ENCODE data around the gene CRLF1. TPM values are rescaled to one million over a fixed set of nuclear protein-coding genes. Genes with fewer than 3 reads are reported as not detected.

The CRLF1 gene
- total and polyA plus RNA-seq, 8 donors: 2.6 to 15.9 (median 12.3) TPM; not detected in 1

DNA sequence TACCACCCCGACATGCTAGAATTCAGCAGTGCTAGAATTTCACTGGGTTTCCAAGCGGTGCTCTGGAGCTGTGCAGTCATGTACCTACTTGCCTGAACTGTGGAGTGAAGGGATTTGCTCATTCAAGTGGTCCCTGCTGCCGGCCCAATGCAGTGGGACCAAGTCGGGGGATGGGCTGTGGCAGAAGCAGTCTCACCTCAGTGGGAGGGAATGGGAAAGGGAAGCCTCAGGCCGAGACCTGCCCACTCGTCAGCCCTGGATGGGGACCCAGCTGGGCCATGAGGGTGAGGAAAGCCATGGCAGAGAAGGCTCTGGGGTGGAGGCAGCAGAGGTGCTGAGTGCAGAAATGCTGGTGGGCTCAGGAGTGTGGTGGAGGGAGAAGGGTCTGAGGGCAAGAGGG, 45.1 kb upstream of the CRLF1 start:
- intact Hi-C loops (cut with DNase I; ENCODE audit: low total_unique reads): no loop called here
- Histone ChIP-seq H3K36me3 (no peaks in the 10 kb centered on the region), H3K27ac (peak overlapping the region in 4 of 5 donors; percentile 77 to 89 (median 81)), H3K27me3 (no peaks in the 10 kb centered on the region), H3K4me1 (peaks cover 24 to 54% (median 37%) of the 10 kb centered on the region in 4 donors), H3K4me3 (no peak overlapping the region), H3K9me3 (no peaks in the 10 kb centered on the region)
- DNase-seq: no peak
- TF ChIP-seq POLR2AphosphoS5 (IDR thresholded peaks at IDR 0.05) (no peak), POLR2A (IDR thresholded peaks at IDR 0.05) (no peak), EP300 (IDR thresholded peaks at IDR 0.05) (no peak), CTCF (IDR thresholded peaks at IDR 0.05) (no peak)
- WGBS, 5 donors: 79 to 91% (median 86%) methylated on average over 6 of the region's 6 CpGs

DNA sequence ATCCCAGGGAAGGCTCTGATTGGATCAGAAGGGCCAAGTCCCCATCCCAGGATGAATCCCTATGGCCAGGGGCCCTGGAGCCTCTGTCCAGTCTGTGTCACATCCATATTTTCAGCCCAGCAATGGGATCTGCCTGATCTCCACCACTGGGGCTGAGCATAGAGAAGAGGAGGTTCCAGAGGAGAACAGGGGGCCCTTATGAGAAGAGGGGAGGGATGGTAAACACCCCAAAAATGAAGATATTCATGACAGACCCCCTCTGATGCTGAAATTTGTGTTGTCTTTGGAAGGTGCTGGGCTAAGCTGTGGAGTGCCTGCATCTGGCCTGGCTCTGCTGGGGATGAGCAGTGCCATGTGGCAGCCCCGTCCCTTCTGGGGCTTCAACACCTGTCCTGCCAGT, 44.7 kb upstream of the CRLF1 start:
- WGBS, 5 donors: 88 to 100% (median 94%) methylated on average over 1 of the region's 1 CpG
- intact Hi-C loops (cut with DNase I; ENCODE audit: low total_unique reads): no loop called here
- Histone ChIP-seq H3K4me1 (peaks cover 24 to 54% (median 36%) of the 10 kb centered on the region in 4 donors), H3K27ac (peak overlapping the region in 4 of 5 donors; percentile 77 to 89 (median 81)), H3K4me3 (no peak overlapping the region), H3K36me3 (no peaks in the 10 kb centered on the region), H3K9me3 (no peaks in the 10 kb centered on the region), H3K27me3 (no peaks in the 10 kb centered on the region)
- DNase-seq: no peak
- TF ChIP-seq EP300 (IDR thresholded peaks at IDR 0.05): no peak

DNA sequence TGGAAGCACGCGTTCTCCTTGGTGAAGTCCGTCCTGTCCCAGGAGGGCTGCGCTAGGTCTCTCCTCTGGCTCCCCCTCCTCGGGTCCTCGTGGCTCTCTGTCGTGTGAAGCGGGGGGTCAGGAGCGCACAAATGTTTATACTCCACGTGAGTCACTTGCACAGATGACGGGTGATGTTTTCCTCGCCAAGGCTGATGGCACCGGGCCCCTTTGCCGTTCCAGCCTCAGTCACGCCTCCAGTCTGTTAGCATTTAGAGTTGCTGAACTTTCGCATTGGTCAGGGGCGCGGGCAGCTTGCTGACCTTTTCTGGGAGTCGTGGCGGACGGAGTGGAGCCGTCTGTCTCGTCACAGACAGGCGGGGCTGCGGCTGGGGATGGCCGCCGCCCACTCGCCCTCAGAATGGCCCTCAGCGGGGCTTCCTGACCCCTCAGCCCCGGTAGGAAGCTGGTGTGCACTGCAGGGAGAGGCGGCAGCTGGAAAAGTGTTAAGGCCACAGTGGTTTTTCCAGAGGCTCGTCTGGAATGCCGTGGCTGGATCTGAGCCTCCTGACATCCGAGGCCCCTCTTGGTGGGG, 44.0 kb upstream of the CRLF1 start:
- no peak for TF ChIP-seq EP300 (IDR thresholded peaks at IDR 0.05)
- peak; percentile 10 to 72 (median 41) for TF ChIP-seq POLR2AphosphoS5 (IDR thresholded peaks at IDR 0.05)
- TF ChIP-seq POLR2A (IDR thresholded peaks at IDR 0.05): no peak
- TF ChIP-seq CTCF (IDR thresholded peaks at IDR 0.05): no peak
- WGBS, 5 donors: 51 to 73% (median 60%) methylated on average over 20 to 34 of the region's 34 CpGs
- Histone ChIP-seq H3K4me3 (peak overlapping the region in 2 of 4 donors; percentile 2 to 16), H3K4me1 (peaks cover 24 to 57% (median 38%) of the 10 kb centered on the region in 4 donors), H3K27me3 (no peaks in the 10 kb centered on the region), H3K27ac (peak overlapping the region; percentile 53 to 89 (median 79)), H3K36me3 (no peaks in the 10 kb centered on the region), H3K9me3 (no peaks in the 10 kb centered on the region)
- intact Hi-C loops (cut with DNase I; ENCODE audit: low total_unique reads): no loop called here
- peak; percentile 45 to 54 for DNase-seq

- DNase-seq: peak in 1 of 2 donors; percentile 72
- Histone ChIP-seq H3K4me3 (peak overlapping the region in 3 of 4 donors; percentile 2 to 16 (median 3)), H3K4me1 (peaks cover 24 to 62% (median 41%) of the 10 kb centered on the region in 4 donors), H3K27ac (peak overlapping the region; percentile 53 to 89 (median 79)), H3K9me3 (no peaks in the 10 kb centered on the region), H3K36me3 (no peaks in the 10 kb centered on the region), H3K27me3 (no peaks in the 10 kb centered on the region)
- 36 to 70% (median 60%) methylated on average over 17 of the region's 17 CpGs for WGBS, 5 donors
- intact Hi-C loops (cut with DNase I; ENCODE audit: low total_unique reads): no loop called here
- no peak for TF ChIP-seq POLR2A (IDR thresholded peaks at IDR 0.05)
- no peak for TF ChIP-seq CTCF (IDR thresholded peaks at IDR 0.05)
- no peak for TF ChIP-seq POLR2AphosphoS5 (IDR thresholded peaks at IDR 0.05)
- TF ChIP-seq EP300 (IDR thresholded peaks at IDR 0.05): no peak
Observed at GRCh38 chr19:18650021-18650390, 43.4 kb upstream of the CRLF1 start.

DNA sequence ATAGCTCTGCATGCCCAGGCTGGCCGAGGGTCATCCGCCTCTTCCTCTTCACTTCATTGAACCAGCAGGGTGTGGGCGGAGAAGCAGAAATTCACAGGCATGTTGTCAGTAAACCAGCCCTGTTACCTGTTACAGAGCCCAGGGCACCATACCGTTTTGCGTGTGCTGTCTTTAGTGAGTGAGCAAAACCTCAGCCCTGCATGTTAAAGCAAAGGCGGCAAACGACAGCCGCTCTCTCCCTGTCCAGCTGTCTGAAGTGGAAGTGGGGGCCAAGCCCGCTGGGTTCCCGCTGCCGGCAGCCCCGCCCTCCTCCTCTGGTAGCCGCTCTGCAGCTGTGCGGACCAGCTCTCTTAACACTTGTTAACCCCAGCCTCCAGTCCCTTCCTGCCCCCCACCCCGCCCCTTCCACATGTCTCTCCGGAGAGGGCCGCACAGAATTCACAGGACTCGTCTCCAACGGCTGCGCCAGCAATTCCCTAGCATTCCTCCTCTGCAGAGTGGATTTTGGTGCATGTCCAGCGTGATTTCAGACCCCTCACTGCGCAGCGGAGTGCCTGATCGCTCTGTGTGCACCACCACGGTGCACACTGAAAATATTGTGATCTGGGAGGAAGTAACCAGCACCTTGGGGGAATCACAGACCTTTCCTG, 42.9 kb upstream of the CRLF1 start:
- H3K27me3 ChIP-seq: no peaks in the 10 kb centered on the region
- H3K9me3 ChIP-seq: no peaks in the 10 kb centered on the region
- H3K27ac ChIP-seq: peak overlapping the region; percentile 53 to 89 (median 79)
- TF ChIP-seq EP300 (IDR thresholded peaks at IDR 0.05) (no peak), POLR2AphosphoS5 (IDR thresholded peaks at IDR 0.05) (no peak), CTCF (IDR thresholded peaks at IDR 0.05) (no peak), POLR2A (IDR thresholded peaks at IDR 0.05) (no peak)
- intact Hi-C loops (cut with DNase I; ENCODE audit: low total_unique reads): no loop called here
- peaks cover 29 to 68% (median 46%) of the 10 kb centered on the region in 4 donors for H3K4me1 ChIP-seq
- peak in 1 of 2 donors; percentile 79 for DNase-seq
- peak overlapping the region in 3 of 4 donors; percentile 2 to 16 (median 8) for H3K4me3 ChIP-seq
- no peaks in the 10 kb centered on the region for H3K36me3 ChIP-seq
- 26 to 63% (median 42%) methylated on average over 25 of the region's 25 CpGs for WGBS, 5 donors

All from stomach (tissue), 9 donors.